ENCODE data around the gene CCKAR.

The CCKAR gene

DNA sequence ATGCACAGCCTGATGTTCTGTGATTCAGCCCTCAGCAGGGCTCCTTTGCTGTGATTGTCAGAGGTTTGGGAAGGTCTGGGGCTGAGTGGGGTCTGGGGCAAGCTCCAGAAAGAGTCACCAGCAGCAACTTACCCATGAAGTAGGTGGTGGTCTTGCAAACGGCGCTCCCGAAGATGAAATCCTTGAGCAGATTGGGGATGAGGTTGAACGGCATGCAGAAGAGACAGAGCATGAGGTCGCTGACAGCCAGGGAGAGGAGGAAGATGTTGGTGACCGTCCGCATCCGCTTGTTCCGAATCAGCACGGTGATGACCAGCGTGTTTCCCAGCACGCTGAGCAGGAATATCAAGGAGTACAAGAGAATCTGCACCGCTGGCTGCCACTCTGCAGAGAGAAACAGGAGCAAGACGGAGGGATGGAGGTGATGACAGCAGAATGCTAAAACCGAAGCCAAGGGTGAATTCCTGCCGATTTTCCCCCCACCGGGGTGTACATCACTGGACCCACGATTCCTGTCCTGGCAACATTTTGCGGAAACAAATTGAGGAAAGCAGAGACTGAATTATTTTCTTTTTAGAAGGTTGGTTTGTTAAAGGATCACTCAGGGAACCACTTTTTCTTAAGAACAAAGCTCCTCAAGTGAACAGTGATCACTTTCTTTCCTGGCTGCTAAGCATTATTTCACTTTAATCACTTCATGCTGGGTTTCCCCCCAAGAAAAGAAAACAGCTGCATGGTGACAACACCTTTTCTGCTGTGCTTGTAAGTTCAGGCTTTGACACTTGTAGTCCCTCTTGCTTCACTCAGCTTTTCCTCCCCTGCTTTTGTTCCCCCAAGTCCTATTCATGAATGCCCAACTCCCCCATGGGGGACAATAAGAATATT is 941 bp downstream of the CCKAR start:
- H3K9ac ChIP-seq (ENCODE audit: low read depth, low read length), result no peak overlapping the region
- no peaks in the 10 kb centered on the region for H3K4me1 ChIP-seq (ENCODE audit: control insufficient read depth, insufficient read depth, low read length)
- H3K4me3 ChIP-seq (ENCODE audit: low read depth, low read length), result no peak overlapping the region
- H3K36me3 ChIP-seq (ENCODE audit: control insufficient read depth, insufficient read depth, low read length), result no peaks in the 10 kb centered on the region
- no peak overlapping the region for H3K27ac ChIP-seq (ENCODE audit: low read depth, low read length)
- H3K27me3 ChIP-seq (ENCODE audit: control insufficient read depth, insufficient read depth, low read length), result no peaks in the 10 kb centered on the region; the same call in 1 of the 2 replicates
- no peaks in the 10 kb centered on the region for H3K9me3 ChIP-seq (ENCODE audit: control insufficient read depth, insufficient read depth, low read length)

DNA sequence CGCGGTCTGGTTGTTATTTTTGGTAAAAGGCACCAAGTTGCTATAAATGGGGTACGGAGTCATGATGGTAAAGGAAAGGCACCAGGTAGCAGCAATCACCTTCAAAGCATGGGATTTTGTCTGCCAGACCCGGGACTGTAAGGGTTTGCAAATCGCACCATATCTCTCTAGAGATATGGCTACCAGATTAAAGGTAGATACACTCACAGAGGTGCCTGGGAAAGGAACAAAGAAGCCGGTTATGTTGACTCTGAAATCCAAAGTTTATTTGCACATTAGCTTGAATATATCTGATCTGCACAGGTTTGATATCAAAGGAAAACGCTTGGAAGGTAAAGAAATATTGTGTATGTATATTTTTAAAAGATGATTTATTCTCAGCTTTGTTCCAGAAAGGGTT is 4.6 kb downstream of the CCKAR start:
- H3K36me3 ChIP-seq (ENCODE audit: control insufficient read depth, insufficient read depth, low read length), result no peaks in the 10 kb centered on the region
- H3K9me3 ChIP-seq (ENCODE audit: control insufficient read depth, insufficient read depth, low read length), result no peaks in the 10 kb centered on the region
- H3K4me1 ChIP-seq (ENCODE audit: control insufficient read depth, insufficient read depth, low read length), result no peaks in the 10 kb centered on the region
- H3K27me3 ChIP-seq (ENCODE audit: control insufficient read depth, insufficient read depth, low read length), result no peaks in the 10 kb centered on the region; the same call in 1 of the 2 replicates
- no peak overlapping the region for H3K4me3 ChIP-seq (ENCODE audit: low read depth, low read length)
- no peak overlapping the region for H3K9ac ChIP-seq (ENCODE audit: low read depth, low read length)
- no peak overlapping the region for H3K27ac ChIP-seq (ENCODE audit: low read depth, low read length)

DNA sequence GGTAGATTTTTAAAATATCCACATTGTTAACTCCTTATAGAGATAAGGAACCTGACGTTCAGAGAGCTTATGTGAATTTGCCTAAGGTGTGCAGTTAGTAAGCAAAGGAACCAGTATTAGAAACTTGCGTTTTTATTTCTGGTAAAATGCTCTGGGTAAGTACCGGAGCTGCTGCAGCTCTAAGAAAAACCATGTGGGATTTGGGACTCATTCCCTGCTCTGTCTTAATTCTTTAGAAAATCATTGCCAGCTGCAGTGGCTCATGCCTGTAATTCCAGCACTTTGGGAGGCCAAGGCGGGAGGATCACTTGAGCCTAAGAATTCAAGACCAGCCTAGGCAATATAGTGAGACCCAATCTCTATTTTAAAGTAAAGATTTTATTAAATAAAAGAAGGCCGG is 5.8 kb downstream of the CCKAR start:
- Histone ChIP-seq H3K9ac (ENCODE audit: low read depth, low read length) (no peak overlapping the region), H3K4me3 (ENCODE audit: low read depth, low read length) (no peak overlapping the region), H3K27ac (ENCODE audit: low read depth, low read length) (no peak overlapping the region), H3K27me3 (ENCODE audit: control insufficient read depth, insufficient read depth, low read length) (no peaks in the 10 kb centered on the region; the same call in 1 of the 2 replicates), H3K4me1 (ENCODE audit: control insufficient read depth, insufficient read depth, low read length) (no peaks in the 10 kb centered on the region), H3K9me3 (ENCODE audit: control insufficient read depth, insufficient read depth, low read length) (no peaks in the 10 kb centered on the region), H3K36me3 (ENCODE audit: control insufficient read depth, insufficient read depth, low read length) (no peaks in the 10 kb centered on the region)

DNA sequence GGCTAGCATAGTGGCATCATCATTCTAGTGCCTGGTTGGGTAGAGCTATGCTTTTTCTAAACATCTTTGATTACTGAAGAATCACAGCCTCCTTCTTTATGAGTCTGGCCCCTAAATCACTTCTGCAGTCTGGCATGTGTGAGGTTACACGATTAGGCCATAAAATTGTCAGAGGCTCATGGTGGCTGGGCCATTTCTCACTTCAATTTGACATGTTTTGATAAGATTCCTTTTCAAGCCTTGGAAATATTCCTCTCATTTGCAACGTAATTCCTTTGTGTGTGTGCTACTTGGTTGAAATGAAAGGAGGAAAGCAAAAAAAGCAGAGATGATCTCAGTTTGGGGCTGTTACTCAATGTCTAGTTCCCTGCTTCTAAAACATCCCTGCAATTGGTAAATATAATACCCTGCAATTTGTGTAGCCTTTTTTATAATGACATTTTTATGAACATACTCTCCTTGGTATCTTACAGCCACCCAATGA is 6.2 kb downstream of the CCKAR start:
- no peak overlapping the region for H3K4me3 ChIP-seq (ENCODE audit: low read depth, low read length)
- H3K9me3 ChIP-seq (ENCODE audit: control insufficient read depth, insufficient read depth, low read length), result no peaks in the 10 kb centered on the region
- H3K4me1 ChIP-seq (ENCODE audit: control insufficient read depth, insufficient read depth, low read length), result no peaks in the 10 kb centered on the region
- no peak overlapping the region for H3K27ac ChIP-seq (ENCODE audit: low read depth, low read length)
- H3K36me3 ChIP-seq (ENCODE audit: control insufficient read depth, insufficient read depth, low read length), result no peaks in the 10 kb centered on the region
- no peak overlapping the region for H3K9ac ChIP-seq (ENCODE audit: low read depth, low read length)
- H3K27me3 ChIP-seq (ENCODE audit: control insufficient read depth, insufficient read depth, low read length), result no peaks in the 10 kb centered on the region; the same call in 1 of the 2 replicates

DNA sequence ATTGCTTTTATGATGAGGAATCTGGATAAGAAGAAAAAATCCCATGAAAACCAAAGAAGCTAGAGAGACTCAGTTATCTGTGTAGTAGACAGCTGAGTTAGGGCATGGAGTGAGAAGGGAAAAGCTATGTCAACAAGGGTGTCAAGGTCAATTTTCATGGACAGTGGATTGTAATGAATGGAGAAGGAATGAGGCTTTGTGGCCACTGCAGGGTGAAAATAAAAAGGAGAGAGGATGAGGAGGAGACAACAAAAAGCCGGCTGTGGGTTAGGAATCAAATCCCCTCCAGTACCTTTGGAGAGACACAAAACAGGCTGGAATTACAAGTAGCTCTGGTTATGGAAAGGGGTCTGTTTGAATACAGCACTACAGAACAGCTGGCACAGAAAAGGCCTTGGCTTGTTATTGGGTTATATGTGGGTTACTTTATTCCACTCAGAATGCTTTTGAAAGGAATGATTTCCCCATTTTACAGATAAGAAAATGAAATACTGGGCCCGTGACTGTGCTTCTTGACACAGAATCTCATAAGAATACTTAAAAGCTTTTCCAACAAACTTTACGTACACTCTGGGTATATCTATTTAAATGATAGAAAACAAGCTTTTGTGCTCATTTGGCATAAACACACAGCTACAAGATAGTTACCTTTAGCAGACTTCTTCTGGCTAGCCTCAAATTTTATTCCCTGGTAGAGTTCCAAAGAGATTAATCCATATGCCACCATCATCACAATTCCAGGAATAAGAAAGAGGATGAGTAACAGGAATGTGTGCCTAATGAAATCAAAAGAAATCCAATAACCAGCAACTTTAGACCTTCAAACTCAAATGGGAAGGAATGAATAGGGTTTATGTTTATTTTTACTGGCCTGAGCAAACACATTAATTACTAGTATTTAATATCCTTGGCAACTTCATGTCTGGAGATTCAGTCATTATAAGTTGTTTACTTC is 7.5 kb downstream of the CCKAR start:
- H3K4me1 ChIP-seq (ENCODE audit: control insufficient read depth, insufficient read depth, low read length), result no peaks in the 10 kb centered on the region
- no peak overlapping the region for H3K9ac ChIP-seq (ENCODE audit: low read depth, low read length)
- H3K9me3 ChIP-seq (ENCODE audit: control insufficient read depth, insufficient read depth, low read length), result no peaks in the 10 kb centered on the region
- no peak overlapping the region for H3K4me3 ChIP-seq (ENCODE audit: low read depth, low read length)
- H3K27ac ChIP-seq (ENCODE audit: low read depth, low read length), result no peak overlapping the region
- H3K27me3 ChIP-seq (ENCODE audit: control insufficient read depth, insufficient read depth, low read length), result no peaks in the 10 kb centered on the region
- no peaks in the 10 kb centered on the region for H3K36me3 ChIP-seq (ENCODE audit: control insufficient read depth, insufficient read depth, low read length)

DNA sequence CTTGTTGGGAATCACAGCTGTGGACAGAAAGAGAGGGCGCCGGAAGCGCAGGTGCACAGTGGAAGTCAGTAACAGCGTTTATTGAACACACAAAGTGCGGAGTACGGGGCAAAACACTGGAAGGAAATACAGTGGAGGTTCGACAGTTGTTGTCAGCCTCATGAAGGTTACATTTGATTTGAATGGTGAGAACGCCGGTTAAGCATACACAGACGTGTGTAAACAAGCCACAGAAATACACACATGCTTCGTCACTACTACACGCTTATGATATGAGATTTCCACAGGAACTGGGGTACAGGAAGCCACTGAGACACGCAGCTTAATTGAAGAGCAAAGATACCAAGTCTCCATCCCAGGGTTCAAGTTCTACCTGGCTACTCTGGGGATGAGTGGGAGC is 12.0 kb downstream of the CCKAR start:
- H3K9ac ChIP-seq (ENCODE audit: low read depth, low read length), result no peak overlapping the region
- no peak overlapping the region for H3K4me3 ChIP-seq (ENCODE audit: low read depth, low read length)
- H3K27me3 ChIP-seq (ENCODE audit: control insufficient read depth, insufficient read depth, low read length), result no peaks in the 10 kb centered on the region
- no peaks in the 10 kb centered on the region for H3K4me1 ChIP-seq (ENCODE audit: control insufficient read depth, insufficient read depth, low read length)
- no peaks in the 10 kb centered on the region for H3K9me3 ChIP-seq (ENCODE audit: control insufficient read depth, insufficient read depth, low read length)
- H3K27ac ChIP-seq (ENCODE audit: low read depth, low read length), result no peak overlapping the region
- no peaks in the 10 kb centered on the region for H3K36me3 ChIP-seq (ENCODE audit: control insufficient read depth, insufficient read depth, low read length)

DNA sequence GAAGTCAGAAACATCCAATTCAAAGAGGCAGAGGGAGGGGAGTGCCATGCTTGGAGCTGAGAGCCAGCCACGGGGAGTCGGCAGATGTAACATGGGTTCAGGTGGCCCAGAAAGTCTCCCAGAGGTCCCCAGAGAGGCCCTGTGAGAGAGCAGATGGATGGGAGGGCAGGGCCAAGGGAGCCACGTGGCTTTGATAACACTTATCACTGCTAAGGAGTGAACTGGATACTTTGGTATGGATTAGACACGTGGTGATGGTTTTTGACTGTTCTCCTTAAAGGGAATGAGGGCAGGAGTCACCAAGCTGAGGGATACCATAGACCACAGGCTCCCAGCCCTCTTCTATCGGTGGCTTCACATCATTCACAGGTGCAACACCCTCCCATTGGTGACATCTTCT is 13.7 kb downstream of the CCKAR start:
- H3K4me1 ChIP-seq (ENCODE audit: control insufficient read depth, insufficient read depth, low read length), result no peaks in the 10 kb centered on the region
- no peaks in the 10 kb centered on the region for H3K9me3 ChIP-seq (ENCODE audit: control insufficient read depth, insufficient read depth, low read length)
- no peak overlapping the region for H3K4me3 ChIP-seq (ENCODE audit: low read depth, low read length)
- H3K27ac ChIP-seq (ENCODE audit: low read depth, low read length), result no peak overlapping the region
- no peaks in the 10 kb centered on the region for H3K27me3 ChIP-seq (ENCODE audit: control insufficient read depth, insufficient read depth, low read length)
- no peaks in the 10 kb centered on the region for H3K36me3 ChIP-seq (ENCODE audit: control insufficient read depth, insufficient read depth, low read length)
- H3K9ac ChIP-seq (ENCODE audit: low read depth, low read length), result no peak overlapping the region

DNA sequence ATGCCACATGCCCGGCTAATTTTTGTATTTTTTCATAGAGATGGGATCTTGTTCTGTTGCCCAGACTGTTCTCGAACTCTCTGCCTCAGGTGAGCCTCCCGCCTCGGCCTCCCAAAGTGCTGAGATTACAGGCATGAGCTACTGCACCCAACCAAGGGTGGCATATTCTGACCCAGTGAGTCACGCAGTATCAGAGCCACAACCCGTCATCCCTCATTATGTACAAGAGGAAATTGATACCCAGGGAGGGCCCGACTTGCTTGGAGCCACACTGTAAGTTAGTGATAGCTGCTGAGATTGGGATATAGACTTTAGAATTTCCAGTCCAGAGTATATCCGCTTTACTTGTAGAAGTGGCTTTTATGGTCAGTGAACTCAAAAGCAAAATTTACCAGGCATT is 14.6 kb downstream of the CCKAR start:
- H3K9me3 ChIP-seq (ENCODE audit: control insufficient read depth, insufficient read depth, low read length), result no peaks in the 10 kb centered on the region
- no peaks in the 10 kb centered on the region for H3K36me3 ChIP-seq (ENCODE audit: control insufficient read depth, insufficient read depth, low read length)
- no peak overlapping the region for H3K9ac ChIP-seq (ENCODE audit: low read depth, low read length)
- no peak overlapping the region for H3K4me3 ChIP-seq (ENCODE audit: low read depth, low read length)
- no peak overlapping the region for H3K27ac ChIP-seq (ENCODE audit: low read depth, low read length)
- no peaks in the 10 kb centered on the region for H3K27me3 ChIP-seq (ENCODE audit: control insufficient read depth, insufficient read depth, low read length)
- H3K4me1 ChIP-seq (ENCODE audit: control insufficient read depth, insufficient read depth, low read length), result no peaks in the 10 kb centered on the region

DNA sequence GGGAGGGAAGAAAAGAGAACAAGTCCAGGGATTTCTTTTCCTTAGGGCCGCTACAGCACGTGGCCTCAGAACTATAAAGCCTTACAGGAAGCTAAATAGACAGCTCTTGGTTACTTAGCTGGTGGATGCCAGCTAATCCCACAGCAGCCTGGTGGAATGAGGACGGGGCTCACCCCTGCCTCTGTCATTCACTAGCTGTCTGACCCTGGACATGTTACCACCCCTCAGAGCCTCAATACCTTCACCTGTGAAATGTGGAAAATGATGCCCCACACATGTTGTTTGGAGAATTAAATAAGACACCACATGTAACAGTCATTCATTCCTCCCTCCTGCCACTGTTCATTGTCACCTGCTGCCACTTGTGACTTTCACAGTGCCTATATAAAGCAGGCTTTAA is 15.7 kb downstream of the CCKAR start:
- Histone ChIP-seq H3K4me1 (ENCODE audit: control insufficient read depth, insufficient read depth, low read length) (no peaks in the 10 kb centered on the region), H3K27ac (ENCODE audit: low read depth, low read length) (no peak overlapping the region), H3K9ac (ENCODE audit: low read depth, low read length) (no peak overlapping the region), H3K36me3 (ENCODE audit: control insufficient read depth, insufficient read depth, low read length) (no peaks in the 10 kb centered on the region), H3K9me3 (ENCODE audit: control insufficient read depth, insufficient read depth, low read length) (no peaks in the 10 kb centered on the region), H3K4me3 (ENCODE audit: low read depth, low read length) (no peak overlapping the region), H3K27me3 (ENCODE audit: control insufficient read depth, insufficient read depth, low read length) (no peaks in the 10 kb centered on the region)

DNA sequence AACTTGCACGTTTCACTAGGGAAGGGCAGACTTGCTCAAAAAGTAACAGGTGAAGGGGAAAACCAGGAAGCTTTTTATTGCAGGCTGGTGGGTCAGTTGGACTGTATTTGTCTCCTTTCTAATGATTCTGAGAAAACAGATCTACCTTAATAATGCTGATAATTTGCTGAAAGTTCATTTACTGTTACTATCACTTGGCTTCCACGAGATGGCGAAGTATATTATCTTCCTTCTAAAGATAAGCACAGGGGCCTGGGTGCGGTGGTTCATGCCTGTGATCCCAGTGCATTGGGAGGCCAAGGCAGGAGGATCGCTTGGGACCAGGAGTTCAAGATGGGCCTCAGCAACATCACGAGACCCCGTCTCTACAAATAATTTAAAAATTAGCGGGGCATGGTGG is 16.4 kb downstream of the CCKAR start:
- Histone ChIP-seq H3K4me1 (ENCODE audit: control insufficient read depth, insufficient read depth, low read length) (no peaks in the 10 kb centered on the region), H3K9ac (ENCODE audit: low read depth, low read length) (no peak overlapping the region), H3K9me3 (ENCODE audit: control insufficient read depth, insufficient read depth, low read length) (no peaks in the 10 kb centered on the region), H3K36me3 (ENCODE audit: control insufficient read depth, insufficient read depth, low read length) (no peaks in the 10 kb centered on the region), H3K4me3 (ENCODE audit: low read depth, low read length) (no peak overlapping the region), H3K27me3 (ENCODE audit: control insufficient read depth, insufficient read depth, low read length) (no peaks in the 10 kb centered on the region), H3K27ac (ENCODE audit: low read depth, low read length) (no peak overlapping the region)

DNA sequence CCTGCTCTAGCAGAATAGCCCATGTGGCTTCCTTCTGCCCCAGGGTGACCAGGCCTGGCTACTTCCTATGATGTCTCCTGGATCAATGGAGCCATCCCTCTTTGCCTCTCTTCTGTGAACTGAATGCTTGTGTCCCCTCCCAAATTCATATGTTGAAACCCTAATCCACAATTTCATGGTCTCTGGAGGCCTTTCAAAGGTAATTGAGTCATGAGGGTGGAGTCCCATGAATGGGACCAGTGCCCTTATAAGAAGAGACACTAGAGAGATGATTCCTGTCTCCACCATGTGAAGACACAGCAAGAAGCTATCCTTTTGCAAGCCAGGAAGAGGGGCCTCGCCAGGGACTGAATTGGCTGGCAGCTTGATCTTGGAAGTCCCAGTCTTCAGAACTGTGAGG is 18.4 kb downstream of the CCKAR start:
- no peak overlapping the region for H3K4me3 ChIP-seq (ENCODE audit: low read depth, low read length)
- no peaks in the 10 kb centered on the region for H3K27me3 ChIP-seq (ENCODE audit: control insufficient read depth, insufficient read depth, low read length)
- no peaks in the 10 kb centered on the region for H3K9me3 ChIP-seq (ENCODE audit: control insufficient read depth, insufficient read depth, low read length)
- no peak overlapping the region for H3K27ac ChIP-seq (ENCODE audit: low read depth, low read length)
- no peak overlapping the region for H3K9ac ChIP-seq (ENCODE audit: low read depth, low read length)
- H3K36me3 ChIP-seq (ENCODE audit: control insufficient read depth, insufficient read depth, low read length), result no peaks in the 10 kb centered on the region
- peaks cover 3% of the 10 kb centered on the region; the same call in 1 of the 2 replicates for H3K4me1 ChIP-seq (ENCODE audit: control insufficient read depth, insufficient read depth, low read length)
